Stimulated activated CD8-positive, alpha-beta memory T cell treated with anti-CD3 and anti-CD28 coated beads, Interleukin-12 subunit alpha, Interleukin-12 subunit beta, amount 100 ng/mL, for 24 hours (primary cell): ENCODE measurements around the gene SERPINA9.

Experiments used
- DNase-seq: peaks from one replicate; pipeline ENCODE4 v3.0.0-alpha.2; 2020; ENCODE audit errors: extremely low read depth

SERPINA9 gene

DNA sequence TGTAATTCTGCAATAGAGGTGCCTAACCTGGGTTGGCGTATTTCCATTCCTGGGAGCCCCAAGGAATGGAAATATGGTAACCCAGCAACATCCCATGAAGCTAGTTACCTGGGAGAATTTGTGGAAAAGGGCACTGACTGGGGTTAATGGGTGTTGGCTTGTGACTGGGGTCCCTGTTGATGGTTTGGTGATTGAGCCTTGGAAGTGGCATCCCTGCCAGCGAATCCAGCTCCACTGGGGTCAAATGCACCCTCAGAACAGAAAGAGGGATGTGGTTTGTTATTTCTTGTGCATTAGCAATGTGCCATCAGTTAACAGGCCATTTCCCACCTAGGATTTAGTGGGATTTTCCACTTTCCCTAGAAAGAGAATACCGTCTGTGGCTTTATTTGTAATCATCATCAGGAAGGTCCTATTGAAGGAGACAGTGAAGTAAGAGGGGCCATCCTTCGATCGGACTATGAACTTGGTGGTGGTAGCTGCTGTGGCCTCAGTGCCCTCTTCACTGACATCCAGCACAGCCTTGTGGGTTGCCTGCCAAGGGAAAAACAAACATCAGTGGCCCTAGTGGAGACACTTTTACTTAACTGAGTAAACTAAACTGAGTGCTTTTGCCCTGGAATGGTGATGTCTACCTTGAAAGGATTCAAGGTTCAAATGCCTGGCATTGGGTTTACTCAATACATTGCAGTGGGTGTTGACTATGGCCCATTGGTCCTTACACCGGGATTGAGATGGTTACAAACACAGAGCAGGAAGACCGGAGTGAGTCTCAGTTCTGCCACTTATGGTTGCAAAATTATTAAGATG is 13.0 kb downstream of the SERPINA9 start:
- no peak for DNase-seq

DNA sequence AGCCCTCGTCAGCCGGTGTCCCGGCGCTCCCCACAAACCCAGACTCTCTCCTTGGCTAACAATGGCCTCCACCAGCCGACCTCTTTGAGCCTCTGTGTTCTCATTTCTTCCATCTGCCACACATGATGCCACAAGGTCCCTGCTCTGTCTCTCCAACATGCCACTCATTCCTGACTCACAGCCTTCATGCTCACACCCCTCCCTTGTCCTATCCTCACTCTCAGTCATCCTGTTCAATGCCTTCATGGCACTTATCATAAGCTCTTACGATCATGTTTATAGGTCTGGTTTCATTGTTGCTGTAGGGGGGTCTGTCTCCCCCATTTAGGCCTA is 13.8 kb downstream of the SERPINA9 start:
- DNase-seq = no peak

DNA sequence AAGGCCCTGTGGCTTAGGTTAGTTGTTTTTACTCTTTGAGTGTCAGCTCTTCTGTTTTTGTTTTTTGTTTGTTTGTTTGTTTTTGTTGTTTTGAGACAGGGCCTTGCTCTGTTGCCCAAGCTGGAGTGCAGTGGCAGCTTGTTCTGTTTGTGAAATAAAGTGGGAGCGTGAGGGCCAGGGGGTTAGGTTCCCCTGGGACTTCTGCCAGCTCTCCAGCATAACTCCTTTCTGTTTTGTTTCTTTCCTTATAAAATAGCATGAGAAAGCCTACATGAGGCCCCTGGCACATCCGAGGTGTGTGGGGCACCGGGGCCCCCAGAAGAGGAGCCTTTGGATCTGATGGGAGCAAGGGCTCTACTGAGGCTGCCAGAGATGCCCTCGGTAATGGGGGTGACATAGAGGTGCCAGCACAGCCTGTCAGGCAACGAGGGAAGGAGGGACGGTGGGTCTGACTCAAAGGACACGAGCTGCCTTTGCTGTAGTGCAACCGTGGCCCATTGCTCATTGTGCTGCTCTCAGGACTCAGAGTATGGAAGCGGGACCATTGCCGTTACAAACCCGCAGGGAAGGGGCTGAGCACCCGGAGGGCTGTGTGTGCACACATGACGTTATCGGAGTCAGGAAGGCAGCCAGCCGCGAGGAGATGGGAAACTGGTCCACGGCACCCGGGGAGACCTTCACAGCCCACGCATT is 14.3 kb downstream of the SERPINA9 start:
- DNase-seq = no peak

- no peak for DNase-seq
These were observed 15.2 kb downstream of the SERPINA9 start for GRCh38 chr14:94460631-94461416.

DNA sequence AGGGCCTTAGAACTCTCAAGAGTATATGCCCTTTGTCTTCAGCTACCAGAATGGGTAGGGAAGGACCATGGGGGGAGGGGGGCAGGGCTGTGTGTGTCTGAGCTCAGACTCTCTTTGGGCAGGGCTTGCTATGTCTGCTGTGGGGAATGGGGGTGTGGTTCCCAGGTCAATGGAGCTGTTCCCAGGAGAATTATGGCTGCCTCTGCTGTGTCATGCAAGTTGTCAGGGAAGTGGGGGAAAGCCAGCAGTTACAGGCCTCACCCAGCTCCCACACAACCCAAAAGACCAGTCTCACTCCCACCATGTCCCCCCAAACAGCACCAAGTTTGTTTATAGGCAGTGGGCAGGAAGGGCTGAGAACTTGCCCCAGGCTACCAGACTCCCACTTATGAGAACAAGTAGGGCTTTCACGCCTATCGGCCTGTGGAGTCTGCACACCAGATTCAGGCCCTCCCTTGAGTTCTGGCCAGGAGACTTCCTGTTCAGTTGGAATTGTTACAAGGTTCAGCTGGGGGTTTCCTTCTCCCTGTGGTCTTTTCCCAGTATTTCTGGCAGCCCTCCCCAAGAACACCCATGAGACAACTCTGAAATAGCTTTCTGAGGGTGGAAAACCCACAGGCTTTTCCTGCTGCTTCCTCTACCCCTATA is 17.3 kb downstream of the SERPINA9 start:
- no peak for DNase-seq

GRCh38 chr14:94458096-94458495 is 17.9 kb downstream of the SERPINA9 start:
- DNase-seq = no peak

DNA sequence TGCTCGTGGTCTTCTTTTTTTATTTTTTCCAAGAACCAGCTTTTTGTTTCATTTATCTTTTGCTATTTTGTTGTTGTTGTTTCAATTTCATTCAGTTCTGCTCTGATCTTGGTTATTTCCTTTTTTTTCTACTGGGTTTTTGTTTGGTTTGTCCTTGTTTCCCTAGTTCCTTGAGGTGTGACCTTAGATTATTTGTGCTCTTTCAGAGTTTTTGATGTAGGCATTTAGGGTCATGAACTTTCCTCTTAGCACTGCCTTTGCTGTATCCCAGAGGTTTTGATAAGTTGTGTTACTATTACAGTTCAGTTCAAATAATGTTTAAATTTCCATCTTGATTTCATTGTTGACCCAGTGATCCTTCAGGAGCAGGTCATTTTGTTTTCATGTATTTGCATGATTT is 20.1 kb downstream of the SERPINA9 start:
- DNase-seq = no peak

- DNase-seq = no peak
These were observed 24.2 kb downstream of the SERPINA9 start for GRCh38 chr14:94451826-94452225.

DNA sequence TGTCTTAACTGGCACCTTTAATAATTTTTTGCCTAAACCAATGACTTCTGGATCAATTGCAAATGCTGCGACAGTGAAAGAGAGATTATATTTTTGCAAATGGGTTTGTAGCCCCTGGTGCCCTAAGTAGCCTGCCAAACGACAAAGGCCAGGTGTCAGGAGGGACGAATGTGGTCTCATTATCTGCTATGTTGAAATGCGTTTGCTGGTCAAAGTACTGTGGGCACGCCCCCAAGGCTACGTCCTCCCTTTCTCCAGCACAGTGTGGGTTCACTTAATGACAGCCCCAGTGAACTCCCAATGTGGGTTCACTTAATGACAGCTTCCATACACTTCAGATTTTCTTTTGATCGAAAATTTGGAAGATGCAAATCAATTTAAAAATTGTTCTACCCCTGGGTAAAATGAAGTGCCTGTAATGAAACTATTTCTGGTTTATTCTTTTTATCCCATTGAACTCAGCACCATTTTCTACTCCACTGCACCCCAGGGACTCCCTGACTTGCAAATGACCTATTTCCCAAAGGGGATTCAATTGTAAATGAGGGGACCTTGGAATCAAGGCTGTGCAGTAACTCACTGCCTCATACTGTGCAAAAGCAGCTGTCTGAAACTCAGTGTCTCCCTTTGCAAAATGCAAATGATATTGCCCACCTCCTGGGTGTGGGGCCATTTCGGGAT is 24.8 kb downstream of the SERPINA9 start:
- no peak for DNase-seq

DNA sequence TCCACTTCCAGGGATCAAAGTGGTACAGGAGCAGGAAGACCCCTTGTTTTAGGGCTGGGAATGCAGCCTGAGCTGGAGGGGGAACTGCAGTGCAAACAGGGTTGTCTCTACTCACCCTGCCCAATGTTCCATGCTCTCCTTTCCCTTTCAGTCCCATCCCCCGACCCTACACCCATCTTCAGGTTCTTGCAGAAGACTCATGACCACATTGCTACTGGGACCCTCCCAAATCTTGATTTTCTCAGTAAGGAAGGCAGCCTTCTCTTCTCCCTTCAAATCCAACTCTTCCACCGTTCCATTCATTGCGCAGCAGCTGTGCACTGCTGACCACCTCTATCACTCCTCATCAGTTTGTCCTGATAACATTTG is 25.3 kb downstream of the SERPINA9 start:
- DNase-seq = no peak

DNA sequence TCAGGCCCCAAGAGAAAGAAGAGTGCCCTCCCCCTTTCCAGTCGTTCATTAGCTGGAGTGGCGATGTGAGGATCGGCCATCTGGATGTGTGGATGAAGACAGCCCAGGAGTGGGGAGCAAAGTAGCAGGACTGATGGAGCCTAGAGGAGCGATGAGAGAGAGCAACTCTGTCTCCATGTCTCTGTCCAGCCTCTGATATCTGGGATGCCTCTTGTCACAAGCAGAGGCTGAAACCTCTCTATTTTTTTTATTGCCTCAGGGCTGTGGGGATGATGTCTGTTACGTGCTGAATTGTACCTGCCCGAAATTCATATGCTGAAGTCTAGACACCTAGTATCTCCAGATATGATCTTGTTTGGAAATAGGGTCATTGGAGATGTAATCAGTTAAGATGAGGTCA is 26.1 kb downstream of the SERPINA9 start:
- DNase-seq = no peak

- DNase-seq = no peak
These were observed 27.8 kb downstream of the SERPINA9 start for GRCh38 chr14:94448071-94448808.

GRCh38 chr14:94447206-94447605 is 28.8 kb downstream of the SERPINA9 start:
- no peak for DNase-seq

- DNase-seq = no peak
These were observed 29.9 kb downstream of the SERPINA9 start for GRCh38 chr14:94446126-94446525.

DNA sequence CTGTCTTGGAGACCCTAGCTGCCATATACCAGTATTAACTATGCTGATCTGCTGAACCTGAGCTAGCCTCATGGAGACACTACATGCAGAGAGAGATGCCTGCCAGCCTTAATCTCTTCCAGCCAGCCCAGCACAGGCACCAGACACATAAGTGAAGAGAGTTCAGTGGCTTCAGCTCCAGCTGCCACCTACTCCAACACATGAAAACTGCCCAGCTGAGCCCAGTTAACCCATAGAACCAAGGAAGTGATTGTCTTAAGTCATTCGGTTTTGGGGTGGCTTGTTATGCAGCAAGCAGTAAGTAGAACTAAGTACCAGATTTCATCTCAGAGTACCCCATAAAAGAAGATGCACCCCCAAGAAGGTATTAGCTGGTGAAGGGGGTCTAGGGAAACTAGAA is 31.0 kb downstream of the SERPINA9 start:
- DNase-seq = no peak

DNA sequence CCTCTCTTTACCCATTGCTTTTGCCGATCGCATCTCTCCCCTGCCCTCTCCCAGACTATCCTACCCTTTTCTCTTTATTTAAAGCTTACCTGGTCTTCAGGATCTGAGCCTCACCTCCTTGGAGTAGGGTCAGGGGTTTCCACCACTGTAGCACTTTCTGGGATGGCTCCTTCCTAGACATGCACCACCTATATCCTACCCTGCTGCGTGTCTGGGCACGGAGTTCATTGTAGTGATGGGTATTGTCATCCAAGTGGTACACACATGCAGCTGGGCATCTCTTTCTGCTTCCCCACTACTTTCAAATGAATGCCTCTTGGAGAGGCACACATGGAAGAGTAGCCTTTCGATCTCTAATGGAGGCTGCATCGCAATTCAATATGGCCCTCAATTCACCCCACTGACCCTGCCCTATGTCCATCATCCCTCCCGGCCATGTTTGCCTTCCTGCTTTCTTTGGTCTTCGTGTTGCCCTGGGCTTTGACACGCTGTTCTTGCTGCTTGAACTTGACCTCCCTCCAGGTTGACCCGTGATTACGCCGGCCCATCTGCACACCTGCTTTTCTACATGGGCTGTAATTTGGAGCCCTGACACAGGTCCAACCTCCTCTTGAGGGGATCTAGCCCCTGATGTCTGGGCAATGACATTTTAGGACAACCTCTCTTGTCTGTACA is 34.3 kb downstream of the SERPINA9 start:
- DNase-seq = no peak

DNA sequence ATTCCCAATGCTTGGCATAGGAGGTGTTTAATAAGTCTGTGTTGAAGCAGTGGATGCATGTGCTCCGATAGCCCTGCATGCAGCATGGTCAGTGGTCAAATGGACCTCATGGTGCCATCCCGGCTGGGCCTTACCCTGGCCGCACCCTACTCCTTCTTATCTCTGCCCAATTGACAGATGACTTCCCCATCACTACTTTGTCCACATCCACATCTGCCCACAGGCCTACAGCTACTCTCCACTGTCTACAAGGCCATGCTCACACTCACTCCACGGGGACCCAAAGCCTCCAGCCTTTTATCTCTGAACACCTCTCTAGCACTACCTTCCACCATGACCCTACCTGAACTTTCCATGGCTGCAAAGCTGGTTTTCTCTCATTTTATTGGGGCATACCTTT is 34.9 kb downstream of the SERPINA9 start:
- no peak for DNase-seq

- DNase-seq = no peak
These were observed 36.4 kb downstream of the SERPINA9 start for GRCh38 chr14:94439453-94440057.

- no peak for DNase-seq
These were observed 47.4 kb downstream of the SERPINA9 start for GRCh38 chr14:94428610-94429009.

GRCh38 chr14:94427016-94427613 is 48.9 kb downstream of the SERPINA9 start:
- no peak for DNase-seq
